Measurements from ENCODE around the gene CREB5.

DNA sequence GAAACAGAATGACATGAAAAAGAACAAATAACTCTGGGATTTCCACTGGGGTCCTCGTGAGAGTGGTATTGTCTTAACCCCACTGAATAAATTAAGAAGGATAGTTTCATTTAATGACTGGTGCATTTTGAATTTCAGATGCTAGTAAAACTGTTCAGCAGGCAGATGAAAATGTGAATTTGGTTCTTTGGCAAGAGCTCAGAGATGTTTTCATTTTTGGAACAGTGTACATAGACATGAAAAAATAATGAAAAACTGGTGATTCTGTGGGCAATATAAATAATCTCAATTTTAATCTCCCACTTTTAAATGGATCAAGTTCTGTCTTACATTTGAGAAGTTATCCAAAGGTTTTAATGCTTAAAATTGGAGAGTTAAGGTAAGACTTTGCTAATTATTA lies 461.7 kb downstream of the CREB5 start:
- TF ChIP-seq, protein P1, sequence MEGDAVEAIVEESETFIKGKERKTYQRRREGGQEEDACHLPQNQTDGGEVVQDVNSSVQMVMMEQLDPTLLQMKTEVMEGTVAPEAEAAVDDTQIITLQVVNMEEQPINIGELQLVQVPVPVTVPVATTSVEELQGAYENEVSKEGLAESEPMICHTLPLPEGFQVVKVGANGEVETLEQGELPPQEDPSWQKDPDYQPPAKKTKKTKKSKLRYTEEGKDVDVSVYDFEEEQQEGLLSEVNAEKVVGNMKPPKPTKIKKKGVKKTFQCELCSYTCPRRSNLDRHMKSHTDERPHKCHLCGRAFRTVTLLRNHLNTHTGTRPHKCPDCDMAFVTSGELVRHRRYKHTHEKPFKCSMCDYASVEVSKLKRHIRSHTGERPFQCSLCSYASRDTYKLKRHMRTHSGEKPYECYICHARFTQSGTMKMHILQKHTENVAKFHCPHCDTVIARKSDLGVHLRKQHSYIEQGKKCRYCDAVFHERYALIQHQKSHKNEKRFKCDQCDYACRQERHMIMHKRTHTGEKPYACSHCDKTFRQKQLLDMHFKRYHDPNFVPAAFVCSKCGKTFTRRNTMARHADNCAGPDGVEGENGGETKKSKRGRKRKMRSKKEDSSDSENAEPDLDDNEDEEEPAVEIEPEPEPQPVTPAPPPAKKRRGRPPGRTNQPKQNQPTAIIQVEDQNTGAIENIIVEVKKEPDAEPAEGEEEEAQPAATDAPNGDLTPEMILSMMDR (IDR thresholded peaks at IDR 0.05) = no peak
- no peak for TF ChIP-seq POLR2AphosphoS5 (IDR thresholded peaks at IDR 0.05)
